ENCODE data around the gene AP1G2.
A peak's percentile ranks its signal among the peaks of the same experiment; 100 is the strongest.

GRCh38 chr14:23555882-23556699 lies 11.5 kb downstream of the AP1G2 start, which contains the start of gene THTPA:
- TF ChIP-seq POLR2A (IDR thresholded peaks at IDR 0.05; ENCODE audit: low read depth) = peak; percentile 8
- TF ChIP-seq CTCF (IDR thresholded peaks at IDR 0.05) = no peak
- TF ChIP-seq POLR2AphosphoS5 (IDR thresholded peaks at IDR 0.05) = peak; percentile 75 to 77

All from esophagus muscularis mucosa (tissue), 3 donors.